Epidermal melanocyte (primary cell): ENCODE data around the gene B3GNT5.

Experiments
- DNase-seq: peaks from one replicate; pipeline ENCODE4 v3.0.0; 2011; ENCODE audit warnings: low spot score; ENCODE audit not compliant: insufficient read length

B3GNT5 gene

GRCh38 chr3:183265157-183265642 is 12.1 kb downstream of the B3GNT5 start:
- DNase-seq, result no peak

DNA sequence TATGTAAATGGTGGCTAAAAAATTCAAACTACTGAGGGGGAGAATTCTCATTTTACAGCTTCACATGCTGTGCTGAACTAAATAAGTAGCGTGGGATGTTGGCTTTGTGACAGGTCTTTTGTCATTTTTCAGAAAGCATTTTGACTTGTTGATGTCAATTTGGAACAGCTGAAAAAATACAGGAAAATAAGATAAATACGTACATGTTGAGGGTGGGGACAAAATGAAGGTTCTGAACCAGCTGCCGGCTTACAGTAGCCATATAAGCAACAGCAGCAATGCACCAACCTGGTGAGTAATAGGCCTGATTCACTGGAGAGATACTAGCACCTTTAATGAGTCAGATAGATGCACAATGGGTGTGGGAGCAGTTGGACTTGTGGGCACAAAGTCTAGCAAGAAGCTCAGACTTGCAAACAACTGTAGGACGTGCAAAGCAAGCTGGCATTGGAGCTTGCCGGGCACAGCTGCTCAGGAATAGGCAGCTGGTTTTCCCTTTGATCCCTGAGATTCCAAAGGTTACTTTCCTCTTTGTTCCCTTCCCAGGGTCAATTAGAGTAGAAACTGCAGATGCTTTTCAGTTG is 12.9 kb downstream of the B3GNT5 start:
- DNase-seq, result no peak

DNA sequence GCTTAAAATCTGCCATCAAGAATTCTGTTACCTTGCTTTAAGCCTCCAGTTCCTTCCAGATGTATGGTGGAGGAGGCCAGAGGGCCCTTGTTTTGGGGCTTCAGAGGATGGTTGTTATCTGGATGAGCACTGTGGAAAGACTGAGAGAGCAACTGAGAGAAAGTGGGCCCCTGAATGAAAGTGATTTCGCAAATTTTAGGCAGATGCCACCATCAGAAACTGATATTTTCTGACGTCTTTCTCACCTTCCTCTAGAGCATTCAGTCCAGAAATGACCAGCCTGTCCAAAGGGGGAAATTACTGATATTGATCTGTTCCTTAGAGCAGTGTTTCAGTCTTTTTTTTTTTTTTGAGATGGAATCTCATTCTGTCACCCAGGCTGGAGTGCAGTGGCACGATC is 13.4 kb downstream of the B3GNT5 start:
- no peak for DNase-seq

- DNase-seq, result no peak
Observed at GRCh38 chr3:183267140-183267539, 14.1 kb downstream of the B3GNT5 start.

DNA sequence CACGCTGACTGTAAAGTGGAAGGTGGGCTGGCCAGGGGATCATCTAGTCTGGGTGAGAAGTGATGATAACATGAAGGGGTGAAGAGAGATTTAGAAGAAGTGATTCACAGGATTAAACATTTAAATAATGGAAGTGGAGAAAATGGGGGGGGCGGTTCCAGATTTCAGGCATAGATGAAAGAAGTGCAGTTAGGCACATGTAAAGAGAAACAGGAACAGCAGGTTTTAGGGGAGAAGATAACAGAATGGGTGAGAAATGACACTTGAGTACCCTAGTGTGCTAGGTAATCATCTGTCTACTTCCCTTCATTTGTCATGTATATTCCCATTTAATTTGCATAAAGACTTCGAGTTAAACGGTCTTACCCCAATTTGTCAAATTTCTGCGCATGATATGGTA is 15.3 kb downstream of the B3GNT5 start:
- no peak for DNase-seq

- no peak for DNase-seq
Observed at GRCh38 chr3:183269345-183269744, 16.3 kb downstream of the B3GNT5 start.

- DNase-seq, result no peak
Observed at GRCh38 chr3:183270344-183270743, 17.3 kb downstream of the B3GNT5 start.

- no peak for DNase-seq
Observed at GRCh38 chr3:183272142-183272541, 19.1 kb downstream of the B3GNT5 start.

DNA sequence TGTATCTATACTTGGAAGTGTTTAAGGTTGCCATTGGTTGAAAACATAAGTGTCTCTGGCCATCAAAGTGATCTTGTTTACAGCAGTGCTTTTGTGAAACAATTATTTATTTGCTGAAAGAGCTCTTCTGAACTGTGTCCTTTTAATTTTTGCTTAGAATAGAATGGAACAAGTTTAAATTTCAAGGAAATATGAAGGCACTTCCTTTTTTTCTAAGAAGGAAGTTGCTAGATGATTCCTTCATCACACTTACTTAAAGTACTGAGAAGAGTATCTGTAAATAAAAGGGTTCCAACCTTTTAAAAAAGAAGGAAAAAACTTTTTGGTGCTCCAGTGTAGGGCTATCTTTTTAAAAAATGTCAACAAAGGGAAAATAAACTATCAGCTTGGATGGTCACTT is 19.7 kb downstream of the B3GNT5 start:
- no peak for DNase-seq

GRCh38 chr3:183274609-183275008 is 21.6 kb downstream of the B3GNT5 start:
- no peak for DNase-seq

- DNase-seq, result no peak
Observed at GRCh38 chr3:183275418-183275817, 22.4 kb downstream of the B3GNT5 start.

DNA sequence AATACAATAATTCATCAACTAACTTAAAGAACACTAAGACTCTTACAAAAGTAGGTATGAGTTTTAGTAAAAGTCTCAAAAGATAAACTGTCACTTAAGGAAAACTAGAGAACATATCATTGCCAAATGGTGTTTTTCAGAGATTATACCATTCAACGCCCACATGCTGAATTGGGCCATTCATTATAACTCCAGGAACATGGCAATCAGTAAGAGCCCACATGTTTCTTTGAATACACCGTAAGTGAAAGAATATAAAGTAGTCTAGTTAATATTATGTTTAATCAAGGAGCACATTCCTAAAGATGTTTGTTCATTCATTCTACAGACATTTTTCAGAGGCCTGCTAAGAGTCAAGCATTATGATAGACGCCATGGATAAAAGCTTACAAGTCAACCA is 22.9 kb downstream of the B3GNT5 start:
- DNase-seq, result no peak

DNA sequence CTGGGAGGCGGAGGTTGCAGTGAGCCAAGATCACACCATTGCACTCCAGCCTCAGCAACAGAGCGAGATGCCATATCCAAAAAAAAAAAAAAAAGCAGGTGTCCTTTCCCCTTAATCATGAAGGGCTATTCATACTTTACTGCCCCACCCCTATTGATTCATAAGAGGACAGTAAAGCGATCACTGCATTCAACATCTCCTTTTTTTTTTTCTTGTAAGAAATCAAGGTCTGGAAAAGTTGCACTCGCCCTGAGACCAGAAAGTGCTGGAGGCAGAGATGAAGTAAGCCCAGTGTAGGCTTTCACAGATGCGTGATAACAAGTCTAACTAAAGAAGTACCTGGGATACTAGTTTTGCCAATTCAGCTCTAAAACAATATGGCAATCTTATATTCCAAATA is 24.2 kb downstream of the B3GNT5 start:
- DNase-seq, result no peak

DNA sequence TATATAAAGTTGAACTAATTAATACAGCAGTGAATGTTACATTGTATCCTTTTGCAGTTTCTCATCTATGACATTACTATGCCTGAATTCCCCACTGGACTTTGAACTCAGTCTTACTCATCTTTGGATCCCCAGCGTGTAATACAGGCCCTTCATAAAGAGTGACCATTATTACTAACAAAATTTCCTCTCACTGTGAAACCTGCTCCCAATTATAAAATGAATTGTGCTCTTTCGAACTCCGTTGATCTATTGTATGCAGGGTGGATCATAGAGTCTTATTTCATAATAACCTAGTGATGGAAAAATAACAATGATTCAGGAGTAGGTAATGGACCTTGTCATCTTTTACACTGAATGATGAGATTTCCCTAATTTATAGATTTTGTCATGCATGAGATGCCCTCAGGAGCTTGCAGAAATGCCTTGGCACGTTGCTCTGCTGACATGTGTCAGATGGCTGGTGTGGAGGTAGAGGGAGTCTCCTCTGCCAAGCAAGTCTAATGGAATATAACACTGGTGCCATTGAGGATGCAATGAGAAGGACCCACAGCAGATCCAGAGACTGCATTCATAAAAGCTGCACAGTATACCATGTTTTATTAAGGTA is 25.5 kb downstream of the B3GNT5 start:
- DNase-seq, result no peak

DNA sequence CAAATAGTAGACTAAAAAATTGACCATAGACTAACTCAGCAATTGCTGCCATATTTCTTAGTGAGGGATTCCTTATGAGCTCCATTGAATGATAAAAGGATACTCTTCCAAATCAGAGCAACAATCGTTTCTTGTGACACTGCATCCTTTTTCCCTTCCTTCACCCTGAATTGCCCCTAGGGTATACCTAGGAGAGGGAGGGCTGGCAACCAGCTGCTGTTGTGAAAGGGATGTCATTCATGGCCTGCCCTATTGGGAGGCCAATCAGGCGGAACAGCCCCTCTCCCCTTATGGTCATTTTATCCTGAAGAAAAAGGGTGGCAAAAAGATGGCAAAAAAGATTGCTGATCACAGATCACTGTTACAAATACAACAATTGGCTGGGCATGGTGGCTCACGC is 26.3 kb downstream of the B3GNT5 start:
- no peak for DNase-seq

DNA sequence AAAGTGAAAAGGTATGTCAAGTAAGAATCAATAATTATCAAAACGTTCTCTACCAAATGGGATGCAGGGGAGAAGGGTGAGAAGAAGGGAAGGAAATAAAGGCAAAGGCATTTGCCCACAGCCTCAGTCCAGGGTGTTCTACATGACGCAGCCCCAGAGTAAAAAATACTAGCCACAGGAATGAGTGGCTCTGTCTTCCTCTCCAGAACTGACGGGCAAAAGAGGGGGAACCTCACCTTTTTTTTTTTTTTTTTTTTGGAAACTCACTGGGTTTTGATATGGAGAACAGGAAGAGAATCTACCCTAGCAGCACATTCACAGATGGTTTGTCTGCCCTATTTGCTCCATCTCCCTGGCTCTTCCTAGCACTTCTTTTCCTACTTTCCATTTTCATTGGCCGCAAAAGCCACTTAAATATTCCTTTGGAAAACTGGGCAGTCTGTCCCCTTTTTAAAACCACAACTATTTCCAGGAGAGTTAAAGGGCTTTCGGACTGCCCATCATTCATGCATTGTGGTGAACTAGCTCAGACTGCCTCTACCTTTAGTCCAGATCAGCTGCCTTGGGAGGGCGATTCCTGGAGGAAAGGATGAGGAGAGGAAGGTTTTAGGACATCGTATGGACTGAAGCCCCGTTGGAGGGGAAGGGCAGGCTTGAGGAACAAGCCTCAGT is 28.2 kb downstream of the B3GNT5 start:
- DNase-seq, result no peak

GRCh38 chr3:183283886-183284285 is 30.8 kb downstream of the B3GNT5 start:
- DNase-seq, result no peak

- DNase-seq, result no peak
Observed at GRCh38 chr3:183284570-183284969, 31.5 kb downstream of the B3GNT5 start.

GRCh38 chr3:183285318-183285717 is 32.3 kb downstream of the B3GNT5 start:
- no peak for DNase-seq

- DNase-seq, result peak; percentile 45
Observed at GRCh38 chr3:183285828-183286457, 32.9 kb downstream of the B3GNT5 start.

DNA sequence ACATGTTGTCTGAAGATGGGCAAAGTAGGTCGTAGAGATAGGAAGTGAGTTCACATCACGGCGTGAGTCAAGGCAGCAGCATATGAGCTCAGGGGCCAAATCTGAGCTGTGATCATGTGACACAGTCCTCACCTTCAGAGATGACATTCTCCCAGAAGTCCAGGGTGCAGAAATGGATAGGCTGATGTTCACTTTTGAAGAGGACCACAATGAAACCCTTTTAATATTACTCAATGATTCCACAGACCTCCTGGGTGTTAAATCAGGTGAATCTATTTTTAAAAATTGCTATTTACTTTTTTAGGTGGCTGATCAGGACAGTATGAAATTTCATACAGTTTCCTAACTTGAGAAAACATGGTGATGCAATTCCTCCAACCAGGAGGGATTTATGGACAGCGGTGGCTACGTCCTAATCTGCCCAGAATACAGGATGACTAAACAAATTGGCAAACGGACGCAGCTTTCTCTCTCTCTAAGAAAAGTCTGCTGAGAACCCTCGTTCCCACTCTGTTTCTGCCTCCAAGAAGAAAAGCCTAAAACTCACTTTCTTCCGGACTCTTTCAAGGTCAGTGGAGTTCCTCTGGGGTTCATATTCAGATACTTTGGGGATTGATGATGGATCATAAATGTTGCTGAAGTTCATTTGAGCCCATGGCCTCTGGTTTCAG is 34.4 kb downstream of the B3GNT5 start:
- no peak for DNase-seq

- DNase-seq, result no peak
Observed at GRCh38 chr3:183288117-183288516, 35.1 kb downstream of the B3GNT5 start.
